ENCODE results near the gene UQCR11. TPM values are rescaled to one million over a fixed set of nuclear protein-coding genes. Genes with fewer than 3 reads are reported as not detected.

Gene UQCR11
- total and polyA plus RNA-seq, 2 experiments from 2014 or later = 49.3 to 669 TPM

DNA sequence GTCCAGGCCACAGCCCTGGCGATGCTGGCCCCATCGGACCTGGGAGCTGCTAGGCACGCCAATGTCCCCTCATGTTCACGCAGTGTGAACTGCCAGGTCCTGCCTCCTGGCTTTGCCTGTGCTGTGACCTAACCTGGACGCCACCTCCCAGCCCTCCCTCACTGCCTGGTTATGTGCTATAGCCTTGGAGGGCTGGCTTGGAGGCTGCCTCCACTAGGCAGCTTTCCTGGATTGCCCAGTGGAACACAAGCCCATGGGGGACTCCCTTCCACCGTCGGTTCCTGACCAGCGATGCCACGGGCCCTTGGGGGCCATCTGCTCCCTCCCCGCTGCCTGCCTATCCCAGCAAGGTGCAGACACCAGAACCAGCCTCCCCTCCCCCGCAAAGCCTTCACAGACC is 15.2 kb upstream of the UQCR11 start:
- no peaks in the 10 kb centered on the region for H3K9me3 ChIP-seq (ENCODE audit: low read depth)
- H3K27me3 ChIP-seq (replicated peaks; ENCODE audit: insufficient read depth) = no peaks in the 10 kb centered on the region
- no peaks in the 10 kb centered on the region for H3F3A ChIP-seq (ENCODE audit: insufficient read depth)
- H3K4me2 ChIP-seq (ENCODE audit: unreplicated experiment) = no peak overlapping the region
- H3K4me1 ChIP-seq (ENCODE audit: insufficient read depth) = no peaks in the 10 kb centered on the region
- no peak for TF ChIP-seq EZH2phosphoT487 (IDR thresholded peaks at IDR 0.05; ENCODE audit: insufficient read depth, low read depth)
- no peak for TF ChIP-seq EZH2 (IDR thresholded peaks at IDR 0.05; ENCODE audit: insufficient read depth, poor library complexity, severe bottlenecking)
- no peak overlapping the region for H3K9ac ChIP-seq
- no peak for DNase-seq
- H3K79me2 ChIP-seq (ENCODE audit: insufficient read depth) = no peaks in the 10 kb centered on the region; the same call in 1 of the 2 replicates
- H4K20me1 ChIP-seq (ENCODE audit: insufficient read depth) = no peaks in the 10 kb centered on the region
- WGBS, 2 experiments (ENCODE audit: low coverage in 1 of 2, low lambda C conversion rate in 2 of 2, missing lambda C conversion rate in 2 of 2) = 88 to 91% methylated on average over 10 to 11 of the region's 11 CpGs
- in situ Hi-C loops (cut with MboI) = no loop called here
- no peaks in the 10 kb centered on the region for H3K9me2 ChIP-seq (ENCODE audit: insufficient read depth)
- no peak overlapping the region for H2AFZ ChIP-seq
- H3K27ac ChIP-seq = no peak overlapping the region
- peaks cover 8% of the 10 kb centered on the region; the same call in 1 of the 2 replicates for H3K36me3 ChIP-seq (ENCODE audit: low read depth)
- no peak overlapping the region for H3K4me3 ChIP-seq

DNA sequence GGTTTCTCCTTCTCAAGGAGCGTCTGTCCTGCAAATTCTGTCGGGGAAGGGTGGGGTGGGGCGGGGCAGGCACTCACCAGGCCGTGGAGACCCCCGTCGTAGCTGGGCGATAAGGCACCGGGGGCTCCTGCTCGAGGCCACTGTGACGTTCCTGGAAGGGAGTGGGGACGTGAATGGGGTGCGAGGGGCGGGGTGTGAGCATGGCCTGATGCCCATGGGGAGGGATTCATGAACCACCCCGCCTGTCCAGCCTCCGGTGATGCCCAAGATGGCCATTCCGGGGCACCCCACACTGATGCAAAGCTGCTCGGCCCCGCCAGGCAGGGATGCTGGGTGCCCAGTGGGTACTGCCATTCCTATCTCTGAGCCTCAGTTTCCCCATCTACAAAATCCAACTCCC is 14.4 kb upstream of the UQCR11 start:
- no peak overlapping the region for H2AFZ ChIP-seq
- H3K9ac ChIP-seq = no peak overlapping the region
- TF ChIP-seq EZH2phosphoT487 (IDR thresholded peaks at IDR 0.05; ENCODE audit: insufficient read depth, low read depth) (no peak), EZH2 (IDR thresholded peaks at IDR 0.05; ENCODE audit: insufficient read depth, poor library complexity, severe bottlenecking) (no peak)
- no peak overlapping the region for H3K27ac ChIP-seq
- no peak for DNase-seq
- no peaks in the 10 kb centered on the region for H3K9me3 ChIP-seq (ENCODE audit: low read depth)
- H3K27me3 ChIP-seq (replicated peaks; ENCODE audit: insufficient read depth) = no peaks in the 10 kb centered on the region
- H3K4me3 ChIP-seq = no peak overlapping the region
- H3K79me2 ChIP-seq (ENCODE audit: insufficient read depth) = no peaks in the 10 kb centered on the region; the same call in 1 of the 2 replicates
- no peaks in the 10 kb centered on the region for H3K4me1 ChIP-seq (ENCODE audit: insufficient read depth)
- 93 to 97% methylated on average over 6 to 18 of the region's 18 CpGs for whole genome bisulfite sequencing, 2 experiments (ENCODE audit: low coverage in 1 of 2, low lambda C conversion rate in 2 of 2, missing lambda C conversion rate in 2 of 2)
- H3K9me2 ChIP-seq (ENCODE audit: insufficient read depth) = no peaks in the 10 kb centered on the region
- no peak overlapping the region for H3K4me2 ChIP-seq (ENCODE audit: unreplicated experiment)
- peaks cover 5% of the 10 kb centered on the region; the same call in 1 of the 2 replicates for H3K36me3 ChIP-seq (ENCODE audit: low read depth)
- no peaks in the 10 kb centered on the region for H4K20me1 ChIP-seq (ENCODE audit: insufficient read depth)
- in situ Hi-C loops (cut with MboI) = no loop called here
- H3F3A ChIP-seq (ENCODE audit: insufficient read depth) = no peaks in the 10 kb centered on the region

DNA sequence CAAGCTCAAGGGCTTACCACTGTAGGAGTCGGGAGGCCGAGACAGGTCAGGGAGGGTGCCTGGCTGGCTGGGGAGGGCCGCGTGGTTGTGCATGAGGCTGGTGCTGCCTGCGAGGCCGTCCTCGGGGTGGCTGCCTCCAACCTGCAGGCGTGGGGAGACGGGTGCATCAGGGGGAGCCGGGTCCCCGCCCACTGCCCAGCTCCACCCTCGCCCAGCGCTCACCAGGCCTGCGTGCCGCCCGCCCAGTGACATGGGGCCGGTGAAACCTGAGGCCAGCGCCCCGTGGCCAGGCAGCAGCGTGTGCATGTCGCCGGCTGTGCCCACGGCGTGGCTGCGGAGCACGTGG is 13.8 kb upstream of the UQCR11 start:
- Histone ChIP-seq H3K36me3 (ENCODE audit: low read depth) (peaks cover 5% of the 10 kb centered on the region; the same call in 1 of the 2 replicates), H3K9me3 (ENCODE audit: low read depth) (no peaks in the 10 kb centered on the region)
- in situ Hi-C loops (cut with MboI) = no loop called here

DNA sequence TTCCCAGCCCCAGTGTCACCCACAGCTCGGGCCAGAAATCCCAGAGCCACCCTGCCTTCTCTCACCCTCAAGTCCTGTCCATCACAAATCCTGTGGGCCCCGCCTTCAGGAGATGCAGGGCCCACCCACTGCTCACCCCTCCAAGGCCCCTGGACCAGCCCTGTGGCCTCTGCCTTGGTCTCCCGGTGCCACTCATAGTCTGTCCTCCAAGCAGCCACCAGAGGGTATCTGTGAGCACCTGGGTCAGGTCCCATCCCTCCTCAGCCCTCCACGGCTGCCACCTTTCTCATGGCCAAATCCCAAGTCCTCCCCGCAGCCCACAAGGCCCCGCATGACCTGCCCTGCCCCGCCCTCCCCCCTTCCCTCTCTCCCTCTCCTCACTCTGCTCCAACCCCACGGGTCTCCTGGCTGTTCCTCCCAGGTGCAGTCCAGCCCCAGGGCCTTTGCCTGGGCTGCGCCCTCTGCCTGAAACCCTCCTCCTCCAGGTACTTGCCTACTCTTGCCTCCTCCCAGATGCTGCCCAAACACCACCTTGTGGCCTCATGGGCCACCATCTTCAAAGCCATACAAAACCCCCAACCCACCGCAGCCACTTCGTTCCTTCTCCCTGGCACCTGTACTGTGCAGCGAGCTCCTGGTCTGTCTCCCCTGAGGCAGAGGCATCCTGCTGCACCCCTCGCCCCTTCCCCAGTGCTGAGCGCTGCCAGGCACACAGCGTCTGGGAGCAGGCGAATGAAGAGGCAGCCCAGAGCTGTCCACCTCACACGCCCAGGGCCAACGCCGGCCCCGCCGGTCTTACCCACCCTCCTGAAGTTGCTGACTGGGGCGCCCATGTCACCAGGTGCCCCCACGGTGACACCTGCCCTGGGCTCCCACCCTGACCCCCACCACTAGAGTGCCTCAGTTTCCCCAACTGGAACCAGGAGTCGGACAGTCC is 13.2 kb upstream of the UQCR11 start:
- H3K4me3 ChIP-seq = no peak overlapping the region
- TF ChIP-seq EZH2 (IDR thresholded peaks at IDR 0.05; ENCODE audit: insufficient read depth, poor library complexity, severe bottlenecking) (no peak), EZH2phosphoT487 (IDR thresholded peaks at IDR 0.05; ENCODE audit: insufficient read depth, low read depth) (no peak)
- no peaks in the 10 kb centered on the region for H3K9me3 ChIP-seq (ENCODE audit: low read depth)
- H3K27me3 ChIP-seq (replicated peaks; ENCODE audit: insufficient read depth) = no peaks in the 10 kb centered on the region
- no peak overlapping the region for H2AFZ ChIP-seq
- WGBS, 2 experiments (ENCODE audit: low coverage in 1 of 2, low lambda C conversion rate in 2 of 2, missing lambda C conversion rate in 2 of 2) = 89 to 93% methylated on average over 21 to 24 of the region's 24 CpGs
- no peaks in the 10 kb centered on the region for H4K20me1 ChIP-seq (ENCODE audit: insufficient read depth)
- no peak overlapping the region for H3K4me2 ChIP-seq (ENCODE audit: unreplicated experiment)
- in situ Hi-C loops (cut with MboI) = no loop called here
- no peaks in the 10 kb centered on the region for H3K4me1 ChIP-seq (ENCODE audit: insufficient read depth)
- peaks cover 5% of the 10 kb centered on the region; the same call in 1 of the 2 replicates for H3K36me3 ChIP-seq (ENCODE audit: low read depth)
- peak; percentile 40 for DNase-seq
- no peaks in the 10 kb centered on the region for H3K79me2 ChIP-seq (ENCODE audit: insufficient read depth)
- H3K9ac ChIP-seq = no peak overlapping the region
- H3F3A ChIP-seq (ENCODE audit: insufficient read depth) = no peaks in the 10 kb centered on the region
- H3K27ac ChIP-seq = no peak overlapping the region
- H3K9me2 ChIP-seq (ENCODE audit: insufficient read depth) = no peaks in the 10 kb centered on the region

More for the DNA sequence above, 13.8 kb upstream of the UQCR11 start:
- no peaks in the 10 kb centered on the region for H3K27me3 ChIP-seq (replicated peaks; ENCODE audit: insufficient read depth)
- H2AFZ ChIP-seq = no peak overlapping the region
- no peaks in the 10 kb centered on the region for H3K4me1 ChIP-seq (ENCODE audit: insufficient read depth)
- no peaks in the 10 kb centered on the region for H3F3A ChIP-seq (ENCODE audit: insufficient read depth)
- TF ChIP-seq EZH2phosphoT487 (IDR thresholded peaks at IDR 0.05; ENCODE audit: insufficient read depth, low read depth) = no peak
- TF ChIP-seq EZH2 (IDR thresholded peaks at IDR 0.05; ENCODE audit: insufficient read depth, poor library complexity, severe bottlenecking) = no peak
- H3K4me3 ChIP-seq = no peak overlapping the region
- no peak overlapping the region for H3K27ac ChIP-seq
- no peak overlapping the region for H3K9ac ChIP-seq
- no peaks in the 10 kb centered on the region for H3K9me2 ChIP-seq (ENCODE audit: insufficient read depth)
- H4K20me1 ChIP-seq (ENCODE audit: insufficient read depth) = no peaks in the 10 kb centered on the region
- no peaks in the 10 kb centered on the region for H3K79me2 ChIP-seq (ENCODE audit: insufficient read depth)
- 86 to 92% methylated on average over 17 to 26 of the region's 26 CpGs for WGBS, 2 experiments (ENCODE audit: low coverage in 1 of 2, low lambda C conversion rate in 2 of 2, missing lambda C conversion rate in 2 of 2)
- DNase-seq = no peak
- H3K4me2 ChIP-seq (ENCODE audit: unreplicated experiment) = no peak overlapping the region
